ENCODE data around the gene PDE8B.
A peak's percentile ranks its signal among the peaks of the same experiment; 100 is the strongest.

The PDE8B gene

GRCh38 chr5:77326986-77327734, 116.7 kb downstream of the PDE8B start:
- DNase-seq: no peak

- peak; percentile 62 for DNase-seq
Measured at GRCh38 chr5:77328930-77329647, 118.6 kb downstream of the PDE8B start.

GRCh38 chr5:77329664-77330430, 119.4 kb downstream of the PDE8B start:
- no peak for DNase-seq

GRCh38 chr5:77333036-77333435, 122.6 kb downstream of the PDE8B start:
- no peak for DNase-seq

- no peak for DNase-seq
Measured at GRCh38 chr5:77333451-77334123, 123.1 kb downstream of the PDE8B start.

GRCh38 chr5:77337246-77337645, 126.8 kb downstream of the PDE8B start:
- DNase-seq: no peak

- DNase-seq: no peak
Measured at GRCh38 chr5:77337686-77338085, 127.2 kb downstream of the PDE8B start.

- no peak for DNase-seq
Measured at GRCh38 chr5:77339337-77339890, 128.9 kb downstream of the PDE8B start.

GRCh38 chr5:77343165-77343564, 132.7 kb downstream of the PDE8B start:
- no peak for DNase-seq

- no peak for DNase-seq
Measured at GRCh38 chr5:77347435-77348098, 137.1 kb downstream of the PDE8B start.

GRCh38 chr5:77353251-77353650, 142.8 kb downstream of the PDE8B start:
- no peak for DNase-seq

GRCh38 chr5:77354454-77354853, 144.0 kb downstream of the PDE8B start:
- DNase-seq: no peak

GRCh38 chr5:77355080-77355479, 144.6 kb downstream of the PDE8B start:
- no peak for DNase-seq

- DNase-seq: no peak
Measured at GRCh38 chr5:77355751-77356150, 145.3 kb downstream of the PDE8B start.

GRCh38 chr5:77356740-77357139, 146.3 kb downstream of the PDE8B start:
- no peak for DNase-seq

- peak; percentile 47 for DNase-seq
Measured at GRCh38 chr5:77358255-77359205, 148.1 kb downstream of the PDE8B start.

- no peak for DNase-seq
Measured at GRCh38 chr5:77359231-77359630, 148.8 kb downstream of the PDE8B start.

- DNase-seq: no peak
Measured at GRCh38 chr5:77360381-77360780, 149.9 kb downstream of the PDE8B start.

- DNase-seq: no peak
Measured at GRCh38 chr5:77360973-77361372, 150.5 kb downstream of the PDE8B start.

GRCh38 chr5:77366717-77367500, 156.4 kb downstream of the PDE8B start:
- DNase-seq: peak; percentile 40
